Measurements from ENCODE around the gene ERICH2.

GRCh38 chr2:170816504-170817092 is 46.4 kb downstream of the ERICH2 start, which contains the start of gene GAD1:
- TF ChIP-seq POLR2A (IDR thresholded peaks at IDR 0.05) (no peak), CTCF (IDR thresholded peaks at IDR 0.05) (no peak)

Data from heart left ventricle (tissue), 13 donors.